Neural progenitor cell (in vitro differentiated cells): ENCODE measurements around the gene PEAK1. TPM values are rescaled to one million over a fixed set of nuclear protein-coding genes. Genes with fewer than 3 reads are reported as not detected.

Source experiments
- DNase-seq: peaks from one replicate; pipeline ENCODE4 v3.0.0-alpha.2; 2016; ENCODE audit warnings: low spot score
- H2AFZ ChIP-seq: fragments of 200-600 bp; sonication (generic); replicated peaks from 2 replicates; pipeline ENCODE4 v1.6.1; 2016; ENCODE audit warnings: antibody characterized with exemption
- H3F3A ChIP-seq: fragments of 200-600 bp; sonication (generic); 2 replicates; pipeline ENCODE4 v1.6.1; 2016; ENCODE audit warnings: antibody characterized with exemption, low read depth
- H3K27ac ChIP-seq: fragments of 200-600 bp; sonication (generic); 2 replicates; pipeline ENCODE4 v1.5.1; 2016; ENCODE audit warnings: mild to moderate bottlenecking
- H3K27me3 ChIP-seq: fragments of 200-600 bp; sonication (generic); 2 replicates; pipeline ENCODE4 v1.6.1; 2016; ENCODE audit warnings: mild to moderate bottlenecking, moderate library complexity
- H3K36me3 ChIP-seq: fragments of 200-600 bp; sonication (generic); 2 replicates; pipeline ENCODE4 v1.5.1; 2016
- H3K4me1 ChIP-seq: fragments of 200-600 bp; sonication (generic); 2 replicates; pipeline ENCODE4 v1.6.1; 2016; ENCODE audit warnings: mixed run types
- H3K4me2 ChIP-seq: fragments of 200-600 bp; sonication (generic); 2 replicates; pipeline ENCODE4 v1.6.1; 2016
- H3K4me3 ChIP-seq: fragments of 200-600 bp; sonication (generic); 2 replicates; pipeline ENCODE4 v1.5.1; 2016
- H3K79me2 ChIP-seq: fragments of 200-600 bp; sonication (generic); 2 replicates; pipeline ENCODE4 v1.6.1; 2016; ENCODE audit warnings: low read depth
- H3K9ac ChIP-seq: fragments of 200-600 bp; sonication (generic); 2 replicates; pipeline ENCODE4 v1.6.1; 2016
- H3K9me3 ChIP-seq: fragments of 200-600 bp; sonication (generic); 2 replicates; pipeline ENCODE4 v1.5.1; 2016; ENCODE audit warnings: low read depth
- H4K20me1 ChIP-seq: fragments of 200-600 bp; sonication (generic); 2 replicates; pipeline ENCODE4 v1.6.1; 2016; ENCODE audit warnings: low read depth
- H3K27ac Mint-ChIP-seq: 3 replicates; pipeline ENCODE4 v1.8.0; 2021; ENCODE audit warnings: mixed read lengths
- H3K27me3 Mint-ChIP-seq: 2 replicates; pipeline ENCODE4 v1.8.0; 2022; ENCODE audit warnings: low read depth, mild to moderate bottlenecking, inconsistent platforms, moderate library complexity, mixed read lengths; ENCODE audit not compliant: insufficient read depth
- H3K36me3 Mint-ChIP-seq: 3 replicates; pipeline ENCODE4 v1.8.0; 2021; ENCODE audit warnings: mixed read lengths
- H3K4me1 Mint-ChIP-seq: 3 replicates; pipeline ENCODE4 v1.8.0; 2021; ENCODE audit warnings: mixed read lengths
- H3K4me3 Mint-ChIP-seq: 3 replicates; pipeline ENCODE4 v1.8.0; 2021; ENCODE audit warnings: mild to moderate bottlenecking, moderate library complexity, mixed read lengths
- H3K9me3 Mint-ChIP-seq: 3 replicates; pipeline ENCODE4 v1.8.0; 2020; ENCODE audit warnings: mixed read lengths
- EZH2 ChIP-seq: fragments of 200-600 bp; sonication (generic); IDR thresholded peaks from 2 replicates; pipeline ENCODE4 v1.6.1; 2017; ENCODE audit warnings: antibody characterized with exemption, mild to moderate bottlenecking, moderate library complexity
- EZH2phosphoT487 ChIP-seq: fragments of 200-600 bp; sonication (generic); IDR thresholded peaks from 2 replicates; pipeline ENCODE4 v1.6.1; 2017; ENCODE audit warnings: antibody characterized with exemption
- total RNA-seq: library from RNA; depleted of rRNA; stranded (reverse); fragments of >200 nt; gene quantifications from 2 replicates; pipeline ENCODE4 v1.2.3, GENCODE V29; 2015; ENCODE audit warnings: low replicate concordance
- TF ChIP-seq, protein P1 (sequence below): fragments of 200-600 bp; sonication (generic); IDR thresholded peaks from 2 replicates; pipeline ENCODE4 v1.5.1; 2017; ENCODE audit warnings: antibody characterized with exemption, mild to moderate bottlenecking

The PEAK1 gene
- total RNA-seq, 1 donor from 2014 or later = 30.9 TPM

DNA sequence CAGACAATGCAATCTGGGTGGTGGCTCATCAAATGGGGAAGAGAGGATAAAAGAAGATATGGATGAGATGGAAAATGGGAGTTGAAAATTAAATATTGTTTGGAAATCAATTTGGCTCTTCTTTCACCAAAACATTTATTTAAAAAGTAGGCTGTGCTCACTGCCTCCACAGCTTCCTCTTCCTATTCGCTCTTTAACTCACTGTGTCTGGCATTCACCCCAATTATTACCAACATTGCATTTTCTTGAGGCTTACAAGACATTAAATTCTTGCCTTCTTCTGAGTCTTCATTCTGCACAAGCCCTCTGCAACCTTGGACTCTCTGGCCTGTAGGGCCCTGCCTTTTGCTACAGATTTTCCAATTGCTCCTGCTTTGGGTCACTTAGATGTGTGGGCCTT lies 296.1 kb downstream of the PEAK1 start:
- Mint-ChIP-seq H3K27ac (no peak overlapping the region), H3K4me1 (peaks cover 3% of the 10 kb centered on the region), H3K9me3 (no peaks in the 10 kb centered on the region), H3K4me3 (no peak overlapping the region), H3K27me3 (no peaks in the 10 kb centered on the region), H3K36me3 (peaks cover 2% of the 10 kb centered on the region)
- H3K4me1 ChIP-seq = no peaks in the 10 kb centered on the region
- no peaks in the 10 kb centered on the region for H4K20me1 ChIP-seq
- H3K36me3 ChIP-seq = no peaks in the 10 kb centered on the region
- H3K79me2 ChIP-seq = no peaks in the 10 kb centered on the region
- no peak overlapping the region for H3K4me2 ChIP-seq
- H3F3A ChIP-seq = no peaks in the 10 kb centered on the region
- no peak for DNase-seq
- no peak overlapping the region for H2AFZ ChIP-seq
- H3K9me3 ChIP-seq = no peaks in the 10 kb centered on the region
- no peak for TF ChIP-seq EZH2
- no peak overlapping the region for H3K4me3 ChIP-seq
- H3K27ac ChIP-seq = no peak overlapping the region
- no peaks in the 10 kb centered on the region for H3K27me3 ChIP-seq
- H3K9ac ChIP-seq = no peak overlapping the region

DNA sequence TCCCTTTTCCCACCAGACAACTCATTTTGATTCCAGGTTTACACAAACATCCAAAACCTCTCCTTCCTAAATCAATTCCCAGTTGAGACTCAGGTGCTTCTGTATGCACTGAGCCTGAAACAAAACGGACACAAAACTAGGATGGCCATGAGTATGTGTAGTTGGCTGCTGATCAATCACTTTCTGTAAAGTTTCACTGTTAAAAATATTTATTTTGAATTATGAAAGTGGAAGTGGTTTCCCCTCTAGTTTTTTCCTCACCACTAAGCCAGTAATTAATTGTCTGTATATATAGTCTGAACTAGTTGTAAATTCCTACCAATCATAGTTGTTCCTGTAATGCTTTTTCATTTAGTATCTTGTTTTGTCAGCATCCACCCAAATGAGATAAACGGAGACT lies 297.3 kb downstream of the PEAK1 start:
- H3K4me1 Mint-ChIP-seq = peaks cover 6% of the 10 kb centered on the region
- Histone ChIP-seq H3K4me2 (no peak overlapping the region), H3K9me3 (no peaks in the 10 kb centered on the region), H3K27ac (no peak overlapping the region), H2AFZ (no peak overlapping the region), H4K20me1 (no peaks in the 10 kb centered on the region), H3K79me2 (no peaks in the 10 kb centered on the region), H3K4me1 (no peaks in the 10 kb centered on the region), H3K27me3 (no peaks in the 10 kb centered on the region), H3K4me3 (no peak overlapping the region), H3K36me3 (no peaks in the 10 kb centered on the region), H3F3A (no peaks in the 10 kb centered on the region), H3K9ac (no peak overlapping the region)
- no peaks in the 10 kb centered on the region for H3K27me3 Mint-ChIP-seq
- no peaks in the 10 kb centered on the region for H3K9me3 Mint-ChIP-seq
- H3K4me3 Mint-ChIP-seq = no peak overlapping the region
- no peak for DNase-seq
- TF ChIP-seq EZH2 = no peak
- H3K27ac Mint-ChIP-seq = no peak overlapping the region
- peaks cover 2% of the 10 kb centered on the region for H3K36me3 Mint-ChIP-seq

DNA sequence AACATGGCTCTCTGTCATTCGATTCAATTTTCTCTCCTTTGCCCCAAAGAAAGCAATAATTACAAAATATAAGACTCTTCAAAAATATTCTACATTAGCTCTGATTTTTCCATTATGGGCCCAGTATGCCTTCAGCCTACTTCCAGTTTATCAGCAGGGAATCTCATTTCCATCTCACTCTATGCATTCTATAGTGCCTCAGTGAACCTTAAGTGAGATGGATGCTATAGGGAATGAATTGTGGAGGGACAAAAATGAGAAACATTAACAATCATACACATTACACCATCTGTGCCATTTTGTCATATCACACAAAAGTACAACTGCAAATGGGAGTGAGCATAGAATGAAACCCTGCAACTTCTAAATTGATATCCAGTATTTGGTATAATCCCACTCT lies 298.3 kb downstream of the PEAK1 start:
- peaks cover 2% of the 10 kb centered on the region for H3K36me3 Mint-ChIP-seq
- no peak overlapping the region for H3K27ac Mint-ChIP-seq
- Histone ChIP-seq H3K9ac (no peak overlapping the region), H3K9me3 (no peaks in the 10 kb centered on the region), H4K20me1 (no peaks in the 10 kb centered on the region), H3K79me2 (no peaks in the 10 kb centered on the region), H3K4me1 (no peaks in the 10 kb centered on the region), H3K27me3 (no peaks in the 10 kb centered on the region), H3K4me2 (no peak overlapping the region), H3F3A (no peaks in the 10 kb centered on the region), H3K4me3 (no peak overlapping the region), H3K27ac (no peak overlapping the region), H3K36me3 (no peaks in the 10 kb centered on the region), H2AFZ (no peak overlapping the region)
- peaks cover 6% of the 10 kb centered on the region for H3K4me1 Mint-ChIP-seq
- no peak for DNase-seq
- H3K9me3 Mint-ChIP-seq = no peaks in the 10 kb centered on the region
- no peak overlapping the region for H3K4me3 Mint-ChIP-seq
- no peaks in the 10 kb centered on the region for H3K27me3 Mint-ChIP-seq
- TF ChIP-seq EZH2 = no peak
- TF ChIP-seq EZH2phosphoT487 = no peak
- TF ChIP-seq, protein P1, sequence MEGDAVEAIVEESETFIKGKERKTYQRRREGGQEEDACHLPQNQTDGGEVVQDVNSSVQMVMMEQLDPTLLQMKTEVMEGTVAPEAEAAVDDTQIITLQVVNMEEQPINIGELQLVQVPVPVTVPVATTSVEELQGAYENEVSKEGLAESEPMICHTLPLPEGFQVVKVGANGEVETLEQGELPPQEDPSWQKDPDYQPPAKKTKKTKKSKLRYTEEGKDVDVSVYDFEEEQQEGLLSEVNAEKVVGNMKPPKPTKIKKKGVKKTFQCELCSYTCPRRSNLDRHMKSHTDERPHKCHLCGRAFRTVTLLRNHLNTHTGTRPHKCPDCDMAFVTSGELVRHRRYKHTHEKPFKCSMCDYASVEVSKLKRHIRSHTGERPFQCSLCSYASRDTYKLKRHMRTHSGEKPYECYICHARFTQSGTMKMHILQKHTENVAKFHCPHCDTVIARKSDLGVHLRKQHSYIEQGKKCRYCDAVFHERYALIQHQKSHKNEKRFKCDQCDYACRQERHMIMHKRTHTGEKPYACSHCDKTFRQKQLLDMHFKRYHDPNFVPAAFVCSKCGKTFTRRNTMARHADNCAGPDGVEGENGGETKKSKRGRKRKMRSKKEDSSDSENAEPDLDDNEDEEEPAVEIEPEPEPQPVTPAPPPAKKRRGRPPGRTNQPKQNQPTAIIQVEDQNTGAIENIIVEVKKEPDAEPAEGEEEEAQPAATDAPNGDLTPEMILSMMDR = no peak

DNA sequence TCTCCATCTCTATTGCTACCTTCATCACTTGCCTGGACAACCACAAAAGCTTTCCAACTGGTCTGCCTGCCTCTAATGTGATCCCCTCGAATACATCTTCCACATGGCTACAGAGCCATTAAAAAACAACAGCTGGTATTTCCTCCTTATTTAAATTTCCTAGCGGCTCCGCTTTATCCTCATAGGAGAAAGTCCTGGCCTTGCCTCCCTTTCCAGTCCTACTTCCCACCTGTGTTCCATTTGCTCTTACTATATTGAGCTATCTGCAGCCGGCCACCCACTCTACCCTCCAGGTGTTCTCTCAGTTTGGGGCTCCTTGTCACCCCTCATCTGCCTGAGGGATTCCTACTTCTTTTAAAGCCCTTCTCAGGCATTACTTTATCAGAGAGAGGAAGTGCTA lies 299.3 kb downstream of the PEAK1 start:
- no peak overlapping the region for H3K9ac ChIP-seq
- Mint-ChIP-seq H3K4me3 (no peak overlapping the region), H3K9me3 (no peaks in the 10 kb centered on the region), H3K36me3 (peaks cover 2% of the 10 kb centered on the region), H3K27me3 (no peaks in the 10 kb centered on the region), H3K4me1 (peaks cover 6% of the 10 kb centered on the region), H3K27ac (no peak overlapping the region)
- no peak overlapping the region for H3K4me3 ChIP-seq
- H3K27me3 ChIP-seq = no peaks in the 10 kb centered on the region
- TF ChIP-seq EZH2 (no peak), EZH2phosphoT487 (no peak)
- TF ChIP-seq, protein P1 = no peak
- H3K36me3 ChIP-seq = no peaks in the 10 kb centered on the region
- H4K20me1 ChIP-seq = no peaks in the 10 kb centered on the region
- no peaks in the 10 kb centered on the region for H3K79me2 ChIP-seq
- DNase-seq = no peak
- no peak overlapping the region for H3K27ac ChIP-seq
- H3K9me3 ChIP-seq = no peaks in the 10 kb centered on the region
- H3K4me2 ChIP-seq = no peak overlapping the region
- H3F3A ChIP-seq = no peaks in the 10 kb centered on the region
- H2AFZ ChIP-seq = no peak overlapping the region
- H3K4me1 ChIP-seq = no peaks in the 10 kb centered on the region
